Activated CD8-positive, alpha-beta memory T cell treated with anti-CD3 and anti-CD28 coated beads, Interleukin-2, amount 50 U/mL, for 4 hours (primary cell): ENCODE measurements around the gene USP22.

Source experiments
- DNase-seq: peaks from one replicate; pipeline ENCODE4 v3.0.0-alpha.2; 2020

The USP22 gene

GRCh38 chr17:20999841-21000532 is 42.8 kb downstream of the USP22 start:
- no peak for DNase-seq

- DNase-seq = no peak
These were observed 43.7 kb downstream of the USP22 start for GRCh38 chr17:20999044-20999573.

GRCh38 chr17:20998571-20999043 is 44.2 kb downstream of the USP22 start:
- DNase-seq = no peak

- no peak for DNase-seq
These were observed 44.9 kb downstream of the USP22 start for GRCh38 chr17:20997711-20998570.

DNA sequence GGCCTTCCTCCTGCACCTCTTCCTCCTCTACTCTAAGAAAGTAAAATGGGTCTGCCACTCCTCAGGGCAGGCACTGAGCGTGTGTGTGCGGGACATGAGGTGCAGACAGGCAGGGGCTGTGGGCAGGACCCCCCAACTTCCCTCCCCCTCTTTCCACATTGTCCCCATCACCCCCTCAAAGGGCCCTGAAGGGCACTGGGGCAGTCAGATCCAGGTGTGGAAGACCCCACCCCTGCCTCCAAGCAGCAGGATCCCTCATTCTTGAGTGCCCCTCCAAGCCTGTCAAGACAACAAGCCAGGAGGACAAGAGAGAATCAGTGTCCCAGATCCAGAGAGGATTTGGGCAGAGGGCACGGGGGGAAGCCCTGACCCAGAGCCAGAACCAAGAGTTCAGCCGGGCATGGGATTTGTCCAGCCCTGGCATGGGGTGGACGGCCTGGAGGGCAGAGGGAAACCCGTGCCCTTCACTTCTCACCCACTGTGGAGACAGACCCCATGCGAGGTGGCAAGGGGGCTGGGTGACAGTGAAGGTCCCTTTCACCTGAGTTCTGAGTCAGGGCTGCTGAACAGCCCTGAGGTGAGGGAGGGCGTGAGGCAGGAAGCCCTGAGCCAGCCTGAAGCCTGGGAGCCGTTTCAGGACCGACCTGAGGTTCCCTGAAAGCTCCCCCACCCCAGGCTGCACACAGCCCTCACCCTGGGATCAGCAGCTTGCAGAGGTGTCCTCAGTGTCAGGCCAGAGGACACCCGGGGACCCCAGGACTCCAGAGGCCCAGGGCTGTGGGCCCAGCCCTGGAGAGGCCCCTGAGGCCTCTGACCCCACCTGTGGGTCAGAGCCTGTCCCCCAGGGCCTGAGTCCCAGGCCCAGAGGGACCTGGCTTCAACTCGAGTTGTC is 45.8 kb downstream of the USP22 start:
- DNase-seq = no peak

GRCh38 chr17:20995873-20996723 is 46.7 kb downstream of the USP22 start:
- no peak for DNase-seq

- DNase-seq = no peak
These were observed 47.5 kb downstream of the USP22 start for GRCh38 chr17:20995164-20995872.

GRCh38 chr17:20994779-20995149 is 48.0 kb downstream of the USP22 start:
- DNase-seq = no peak

GRCh38 chr17:20993863-20994778 is 48.7 kb downstream of the USP22 start:
- DNase-seq = no peak

DNA sequence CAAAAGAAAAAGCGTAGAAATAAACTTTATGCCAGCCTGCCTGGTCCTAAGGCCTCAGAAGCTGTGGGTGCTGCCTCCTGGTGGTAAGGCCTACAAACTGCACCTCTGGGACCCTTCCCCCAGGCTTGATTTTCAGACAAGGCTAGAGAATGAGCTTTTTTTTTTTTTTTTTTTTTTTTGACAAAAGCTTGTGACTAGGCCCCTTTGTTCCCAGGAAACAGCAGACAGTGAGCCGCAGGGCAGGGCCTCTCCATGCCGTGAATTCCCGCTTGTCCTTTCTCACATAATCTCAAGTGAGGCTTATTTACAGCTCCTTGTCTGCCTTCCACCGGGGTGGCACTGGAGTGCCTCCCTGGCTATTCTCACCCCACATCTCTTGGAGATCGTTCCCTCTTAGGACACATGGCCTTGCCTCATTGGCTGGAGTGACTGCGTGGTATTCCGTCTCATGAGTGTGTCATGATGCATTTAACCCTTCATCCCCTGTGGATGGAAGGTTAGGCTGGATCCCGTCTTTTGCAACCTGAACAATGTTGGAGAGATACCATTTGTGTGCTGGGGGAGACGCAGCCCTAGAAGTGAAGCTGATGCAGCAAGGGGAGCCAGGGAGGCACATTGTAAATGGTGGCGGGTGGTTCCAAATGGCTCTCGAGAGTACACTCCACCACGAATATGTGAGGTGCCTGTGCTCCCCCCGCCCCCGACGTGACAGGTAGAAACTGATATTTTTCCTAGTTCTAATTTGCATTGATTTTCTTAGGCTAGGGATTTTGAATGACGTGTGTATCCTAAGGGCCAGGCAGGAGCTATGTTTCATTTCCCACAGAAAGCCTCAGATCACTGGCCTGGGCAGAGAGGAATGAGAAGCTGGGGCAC is 49.6 kb downstream of the USP22 start:
- peak; percentile 61 for DNase-seq

DNA sequence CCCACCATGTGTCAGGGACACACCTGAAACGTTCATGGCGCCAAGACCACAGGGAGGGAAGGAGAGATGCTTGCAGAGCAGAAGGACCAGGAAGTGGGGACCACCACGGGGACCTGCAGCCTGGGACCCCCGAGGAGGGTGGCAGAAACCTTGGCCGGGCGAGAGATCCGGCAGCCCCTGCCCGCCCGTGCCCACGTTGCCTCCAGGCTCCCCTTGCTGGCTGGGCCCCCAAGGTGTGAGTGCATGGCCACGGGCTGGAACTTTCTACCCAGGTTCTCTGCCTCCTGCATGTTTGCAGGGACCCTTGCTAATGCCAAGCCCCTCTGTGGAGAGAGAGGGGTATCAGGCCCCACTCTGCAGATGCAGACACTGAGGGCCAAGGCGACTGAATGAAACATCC is 50.4 kb downstream of the USP22 start:
- DNase-seq = no peak

DNA sequence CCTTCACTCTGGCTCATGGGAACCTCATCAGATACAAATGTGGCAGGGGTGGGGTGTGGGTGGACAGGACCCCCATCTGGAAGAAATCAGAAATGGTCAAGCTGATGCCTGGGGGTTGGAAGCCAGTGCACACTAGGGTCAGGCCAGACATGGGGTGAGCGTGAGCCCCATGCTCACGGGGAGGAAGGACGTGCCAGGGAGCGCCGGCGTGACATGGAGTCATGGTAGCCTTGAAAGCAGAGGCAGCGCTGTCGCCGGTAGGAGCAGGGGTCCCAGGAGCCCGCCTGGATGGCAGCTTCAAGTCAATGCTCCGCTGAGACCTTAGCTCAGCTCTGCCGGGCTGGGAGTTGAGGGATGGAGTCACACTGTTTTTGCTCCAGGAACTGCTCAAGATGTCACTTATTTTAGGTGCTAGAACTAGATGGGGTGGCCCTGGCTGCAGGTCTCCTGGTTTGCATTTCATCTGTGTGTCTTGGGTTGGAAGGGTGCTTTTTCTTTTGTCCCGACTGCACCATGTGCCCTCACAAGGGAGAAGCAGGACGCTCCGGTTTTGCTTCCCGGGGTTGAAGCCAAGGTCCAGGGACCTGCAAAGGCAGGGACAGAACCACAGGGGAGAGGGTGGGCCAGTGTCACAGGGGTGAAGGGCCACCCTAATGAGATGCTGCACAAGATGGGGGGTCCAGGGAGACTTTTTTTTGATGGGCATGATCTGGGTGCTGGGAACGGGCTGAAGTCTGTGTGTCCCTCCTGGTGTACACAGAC is 51.4 kb downstream of the USP22 start:
- DNase-seq = no peak

GRCh38 chr17:20989991-20990855 is 52.6 kb downstream of the USP22 start:
- no peak for DNase-seq

GRCh38 chr17:20989481-20989880 is 53.3 kb downstream of the USP22 start:
- no peak for DNase-seq

DNA sequence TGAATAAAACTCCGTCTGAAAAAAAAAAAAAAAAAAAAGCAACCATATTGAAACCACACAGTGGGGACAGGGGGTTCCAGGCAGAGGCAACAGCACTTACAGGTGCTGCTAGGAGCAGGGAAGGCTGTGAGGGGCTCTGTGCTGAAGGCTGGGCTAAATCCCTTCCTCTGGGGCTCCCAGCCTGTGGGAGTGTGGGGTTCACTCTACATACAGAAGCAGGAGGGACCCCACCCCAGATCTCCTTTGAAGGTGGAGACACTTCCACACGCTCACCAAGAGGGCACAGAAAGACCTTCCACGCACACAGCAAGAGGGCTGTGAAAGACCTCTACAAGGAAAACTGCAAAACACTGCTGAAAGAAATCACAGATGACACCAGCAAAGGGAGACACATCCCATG is 53.9 kb downstream of the USP22 start:
- no peak for DNase-seq

GRCh38 chr17:20988001-20988636 is 54.7 kb downstream of the USP22 start:
- no peak for DNase-seq

GRCh38 chr17:20987511-20987910 is 55.3 kb downstream of the USP22 start:
- no peak for DNase-seq
